ENCODE results near the gene ZFP28.

ZFP28 gene

DNA sequence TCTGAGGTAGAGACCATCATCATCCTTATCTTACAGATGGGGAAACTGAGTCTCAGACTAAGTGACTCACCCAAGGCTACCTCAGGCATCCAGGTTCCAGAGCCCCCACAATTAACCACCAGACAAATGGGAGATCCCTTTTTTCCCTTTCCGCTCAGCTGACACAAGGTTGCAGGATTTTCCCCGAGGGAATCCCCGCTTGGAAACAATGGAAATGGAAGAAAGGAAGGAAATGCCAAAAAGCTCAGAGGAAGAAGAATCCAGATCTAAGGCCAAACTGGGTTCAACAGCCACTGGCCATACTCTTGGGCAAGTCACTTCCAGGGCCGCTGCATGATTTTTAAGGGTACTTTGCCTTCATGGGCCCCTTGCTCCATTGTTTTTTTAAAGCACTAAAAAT lies 57.9 kb downstream of the ZFP28 start:
- DNase-seq: no peak

DNA sequence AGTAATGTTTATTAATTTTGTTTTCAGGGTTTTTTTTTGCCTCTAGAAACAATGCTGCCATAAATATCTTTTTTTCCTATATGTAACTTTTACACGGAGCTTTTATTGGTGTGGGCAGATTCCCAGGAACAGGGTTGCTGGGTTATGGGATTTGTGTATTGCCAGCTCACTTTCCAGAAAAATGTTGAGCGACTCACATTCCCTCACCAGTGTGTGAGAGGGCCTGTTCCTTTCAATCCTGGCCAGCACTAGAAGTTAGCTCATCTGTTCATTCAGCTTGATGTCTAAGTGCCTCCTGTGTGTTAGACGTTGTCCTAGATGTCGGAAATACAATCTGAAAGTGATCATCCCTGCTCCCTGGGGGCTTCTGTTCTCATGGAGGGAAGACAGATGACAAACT lies 58.9 kb downstream of the ZFP28 start:
- DNase-seq: no peak

DNA sequence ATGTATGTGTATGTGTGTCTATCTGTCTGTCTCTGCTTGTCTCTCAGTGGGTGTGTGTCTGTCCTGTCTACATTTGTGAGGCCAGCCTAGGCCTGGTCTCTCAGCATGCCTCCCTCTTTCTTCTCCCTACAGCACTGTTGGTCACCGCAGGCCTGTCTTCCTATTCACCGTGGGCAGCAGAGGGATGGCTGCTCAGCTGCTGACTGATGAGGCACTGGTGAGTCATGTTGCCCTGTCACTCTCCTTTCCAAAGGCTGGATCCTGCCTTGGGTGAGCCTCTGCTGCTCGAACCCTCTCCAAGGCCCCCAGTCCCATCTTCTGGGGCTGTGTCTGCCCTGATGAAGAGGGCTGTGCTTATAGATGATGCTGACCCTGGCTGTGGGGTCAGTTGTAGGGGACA lies 62.6 kb downstream of the ZFP28 start:
- DNase-seq: no peak

DNA sequence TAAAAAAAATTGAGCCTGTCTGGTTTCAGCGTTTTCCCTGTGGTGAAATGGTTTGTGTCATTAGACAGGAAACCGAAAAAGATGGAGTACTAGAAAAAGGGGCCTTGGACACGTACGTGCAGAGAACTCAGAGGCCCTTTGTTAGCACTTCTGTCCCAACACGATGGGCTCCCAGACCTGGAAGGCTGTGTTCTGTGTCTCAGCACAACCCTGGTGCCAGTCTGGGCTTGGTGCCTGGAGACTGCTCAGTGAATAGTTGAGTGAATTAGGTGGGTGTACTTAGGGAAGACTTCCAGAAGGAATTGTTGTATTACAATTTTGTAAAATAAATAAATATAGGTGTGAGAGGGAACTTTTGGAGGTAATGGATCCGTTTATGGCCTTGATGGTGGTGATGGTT lies 65.1 kb downstream of the ZFP28 start:
- no peak for DNase-seq
